ENCODE data around the gene MGST1.
"Not testable (repeated sequence)": the region's sequence is repeated elsewhere in the genome, so short reads cannot be mapped to it uniquely, and the experiment has no call there.

The MGST1 gene

DNA sequence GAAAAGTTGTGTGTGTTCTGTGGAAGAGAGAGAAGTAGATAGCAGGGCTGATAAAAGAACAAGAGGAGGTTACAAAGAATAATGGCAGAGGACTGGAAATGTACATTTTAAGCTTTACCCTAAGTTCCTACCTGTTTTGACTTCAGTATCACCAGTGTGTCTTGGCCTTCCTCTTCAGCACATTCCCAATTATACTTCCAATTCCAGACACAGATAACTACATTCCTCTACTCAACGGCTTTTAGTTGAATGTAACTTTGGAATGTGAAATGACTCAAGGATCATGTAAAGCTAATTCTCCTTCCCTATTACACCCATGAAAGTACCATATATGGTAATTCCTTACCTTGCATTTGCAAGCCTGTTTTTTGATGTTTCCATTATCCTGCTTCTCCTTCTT is 5.0 kb downstream of the MGST1 start:
- DNase-seq (ENCODE audit: low spot score) = no peak

DNA sequence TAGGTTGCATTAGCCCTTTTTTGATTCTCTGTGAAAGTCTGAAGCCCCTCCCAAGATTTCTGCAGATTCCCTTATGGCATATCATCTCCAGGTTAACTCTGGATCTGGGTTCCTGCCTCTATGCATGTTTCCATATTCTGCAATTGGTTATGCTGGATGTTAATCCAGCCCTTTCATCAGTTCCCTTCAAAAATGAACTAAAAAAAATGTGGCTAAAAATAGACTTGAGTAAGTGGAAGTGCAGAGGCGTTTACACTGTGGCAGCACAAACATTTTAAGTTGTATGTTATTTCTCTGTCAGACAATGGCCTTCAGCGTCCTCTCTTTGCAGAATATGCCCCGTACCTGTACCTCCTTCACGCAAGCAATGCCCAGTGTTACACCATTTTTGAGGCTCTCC is 11.4 kb downstream of the MGST1 start:
- DNase-seq (ENCODE audit: low spot score) = no peak

GRCh38 chr12:16359512-16360491 is 12.4 kb downstream of the MGST1 start:
- DNase-seq (ENCODE audit: low spot score) = peak; percentile 26

- DNase-seq (ENCODE audit: low spot score) = no peak
These were observed 13.8 kb downstream of the MGST1 start for GRCh38 chr12:16361142-16361783.

DNA sequence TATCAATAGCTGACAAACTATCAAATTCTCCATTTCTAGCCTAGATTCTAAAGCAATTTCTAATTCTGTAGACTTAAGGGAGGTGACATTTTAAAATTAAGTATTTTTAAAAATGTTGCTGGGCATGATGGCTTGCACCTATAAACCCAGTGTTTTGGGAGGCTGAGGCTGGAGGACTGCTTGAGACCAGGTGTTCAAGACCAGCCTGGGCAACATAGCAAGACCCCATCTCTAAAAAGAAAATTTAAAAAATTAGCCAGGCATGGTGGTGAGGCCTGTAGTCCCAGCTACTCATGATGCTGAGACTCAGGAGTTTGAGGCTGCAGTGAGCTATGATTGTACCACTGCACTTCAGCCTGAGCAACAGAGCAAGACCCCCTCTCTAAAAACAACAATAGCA is 15.1 kb downstream of the MGST1 start:
- no peak for DNase-seq (ENCODE audit: low spot score)

- DNase-seq (ENCODE audit: low spot score) = no peak
These were observed 21.7 kb downstream of the MGST1 start for GRCh38 chr12:16369156-16369555.

DNA sequence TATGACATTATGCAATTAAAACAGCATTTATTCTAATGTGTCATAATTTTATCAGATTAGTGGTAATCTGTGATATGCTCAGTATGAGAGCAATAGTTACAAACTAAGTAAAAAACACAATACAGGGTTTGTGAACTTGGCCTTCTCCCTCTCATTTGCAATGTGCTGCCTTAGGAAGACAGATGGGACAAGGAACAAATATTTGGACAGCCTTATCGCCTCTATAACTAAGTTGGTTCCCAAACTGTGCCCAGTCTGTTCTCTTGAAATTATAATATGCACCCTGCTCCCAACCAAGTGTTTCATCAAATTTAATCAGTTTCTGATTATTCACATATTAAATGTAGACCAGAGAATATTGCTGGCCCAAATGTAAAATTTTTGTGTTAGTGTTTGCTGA is 22.7 kb downstream of the MGST1 start:
- no peak for DNase-seq (ENCODE audit: low spot score)

- DNase-seq (ENCODE audit: low spot score) = not testable (repeated sequence)
These were observed 35.3 kb downstream of the MGST1 start for GRCh38 chr12:16382652-16383312.

DNA sequence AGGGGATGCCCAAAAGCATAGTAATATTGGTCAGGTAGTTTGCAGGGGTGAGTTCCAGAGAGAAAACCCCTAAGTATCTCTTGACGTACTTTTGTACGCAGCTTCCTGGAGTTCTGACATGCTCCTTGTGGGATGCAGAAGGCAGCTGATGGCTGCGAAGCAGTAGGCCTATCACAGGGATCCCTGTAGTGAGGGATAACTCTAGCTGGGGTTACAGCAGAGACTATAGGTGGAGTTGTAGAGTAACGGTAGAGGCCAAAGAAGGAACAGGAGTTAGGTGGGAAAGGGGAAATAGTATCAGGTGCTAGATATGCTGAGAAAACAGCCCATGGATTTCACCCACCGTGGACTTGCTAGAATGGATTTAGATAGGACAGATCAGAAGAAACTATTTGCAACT is 37.3 kb downstream of the MGST1 start:
- no peak for DNase-seq (ENCODE audit: low spot score)

- DNase-seq (ENCODE audit: low spot score) = no peak
These were observed 38.6 kb downstream of the MGST1 start for GRCh38 chr12:16385782-16386646.

DNA sequence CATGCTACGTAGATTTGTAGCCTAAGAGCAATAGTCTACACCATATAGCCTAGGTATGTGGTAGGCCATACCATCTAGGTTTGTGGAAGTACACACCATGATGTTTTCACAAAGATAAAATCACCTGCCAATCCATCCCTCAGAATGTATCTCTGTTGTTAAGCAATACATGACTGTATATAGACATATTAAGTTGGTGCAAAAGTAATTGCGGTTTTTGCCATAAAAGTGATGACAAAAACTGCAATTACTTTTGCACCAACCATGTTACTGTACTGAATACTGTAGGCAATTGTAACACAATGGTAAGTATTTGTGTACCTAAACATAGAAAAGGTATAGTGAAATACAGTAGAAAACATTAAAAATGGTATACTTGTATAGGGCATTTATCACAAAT is 40.5 kb downstream of the MGST1 start:
- no peak for DNase-seq (ENCODE audit: low spot score)

- DNase-seq (ENCODE audit: low spot score) = no peak
These were observed 42.1 kb downstream of the MGST1 start for GRCh38 chr12:16389594-16389993.

DNA sequence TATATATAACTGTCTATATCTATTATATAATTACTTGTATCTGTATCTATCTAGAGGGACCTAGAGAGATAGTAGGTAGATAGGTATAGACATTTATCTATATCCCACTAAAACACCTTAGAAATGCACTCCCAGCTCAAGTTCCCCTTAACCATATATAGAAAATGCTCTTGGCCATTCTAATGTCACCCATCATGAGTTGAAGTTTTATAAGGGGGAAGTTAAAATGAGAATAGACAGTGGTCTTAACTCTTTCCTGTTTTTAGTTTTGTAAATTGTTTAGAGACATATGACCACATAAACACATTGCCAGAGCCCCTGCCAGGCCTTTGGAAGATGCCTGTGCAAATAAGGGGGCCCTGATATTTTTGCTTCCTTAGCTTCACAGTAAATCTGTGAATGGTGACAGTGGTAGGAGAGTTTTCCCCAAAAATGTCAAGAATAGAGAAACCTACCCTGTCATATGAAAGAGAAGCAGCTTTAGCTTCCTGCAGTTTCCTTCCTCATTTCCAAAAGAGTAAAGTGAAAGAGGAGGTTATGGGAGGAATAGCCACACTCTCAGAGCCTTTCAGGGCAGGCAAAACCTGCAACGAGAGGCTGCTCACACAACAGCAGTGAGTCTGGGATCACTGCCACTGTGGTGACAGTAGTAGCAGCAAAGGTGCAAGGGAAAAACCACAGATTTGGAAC is 45.5 kb downstream of the MGST1 start:
- DNase-seq (ENCODE audit: low spot score) = no peak

GRCh38 chr12:16399101-16399500 is 51.7 kb downstream of the MGST1 start:
- DNase-seq (ENCODE audit: low spot score) = no peak

GRCh38 chr12:16401835-16402234 is 54.4 kb downstream of the MGST1 start:
- DNase-seq (ENCODE audit: low spot score) = not testable (repeated sequence)

- DNase-seq (ENCODE audit: low spot score) = no peak
These were observed 59.9 kb downstream of the MGST1 start for GRCh38 chr12:16407346-16407745.

All from activated CD4-positive, alpha-beta T cell treated with anti-CD3 and anti-CD28 coated beads, Interleukin-2, Interleukin-4, amounts not matched to agents 100 ng/mL and 50 ng/mL, durations not matched to agents 16 hours and 8 hours (primary cell).